NCI-H2081 (cell line): ENCODE measurements around the gene KCNQ1.

Experiments used
- DNase-seq, 2 experiments: peaks; one replicate each; lab custom pipeline; 2025; lab: John Stamatoyannopoulos, UW

KCNQ1 gene

DNA sequence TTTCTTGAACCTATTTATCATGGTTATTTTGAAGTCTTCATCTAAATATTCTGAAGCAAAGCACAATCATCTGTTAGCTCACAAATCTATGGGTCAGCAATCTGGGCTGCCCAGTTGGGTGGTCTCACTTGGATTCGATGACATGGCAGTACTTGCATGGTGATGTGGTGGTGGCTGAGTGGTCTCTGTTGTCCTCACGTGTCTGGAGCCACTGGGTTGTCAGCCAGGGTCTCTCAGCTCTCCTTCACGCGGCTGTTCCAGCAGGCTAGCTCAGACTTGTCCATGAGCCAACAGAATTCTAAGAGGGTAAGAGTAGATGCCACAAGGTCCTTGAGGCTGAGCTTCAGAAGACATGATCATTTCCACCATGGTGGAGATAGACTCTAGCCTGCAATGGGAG, 321.4 kb downstream of the KCNQ1 start:
- no peak for DNase-seq

DNA sequence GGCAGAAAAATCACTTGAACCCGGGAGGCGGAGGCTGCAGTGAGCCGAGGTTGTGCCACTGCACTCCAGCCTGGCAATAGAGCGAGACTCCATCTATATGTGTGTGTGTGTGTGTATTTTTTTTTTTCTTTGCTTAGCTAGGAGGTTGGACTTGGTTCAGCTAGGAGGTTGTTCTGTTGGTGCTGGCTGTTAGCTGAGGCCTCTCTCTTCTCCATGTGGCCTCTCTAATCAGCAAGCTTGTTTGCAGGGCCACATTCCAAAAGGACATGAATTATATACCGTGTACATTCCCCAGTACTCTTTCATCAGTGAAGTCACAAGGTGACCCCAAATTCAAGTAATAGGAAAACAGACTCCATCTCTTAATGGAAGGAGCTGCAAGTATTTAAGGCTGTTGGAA, 322.3 kb downstream of the KCNQ1 start:
- DNase-seq, result no peak

DNA sequence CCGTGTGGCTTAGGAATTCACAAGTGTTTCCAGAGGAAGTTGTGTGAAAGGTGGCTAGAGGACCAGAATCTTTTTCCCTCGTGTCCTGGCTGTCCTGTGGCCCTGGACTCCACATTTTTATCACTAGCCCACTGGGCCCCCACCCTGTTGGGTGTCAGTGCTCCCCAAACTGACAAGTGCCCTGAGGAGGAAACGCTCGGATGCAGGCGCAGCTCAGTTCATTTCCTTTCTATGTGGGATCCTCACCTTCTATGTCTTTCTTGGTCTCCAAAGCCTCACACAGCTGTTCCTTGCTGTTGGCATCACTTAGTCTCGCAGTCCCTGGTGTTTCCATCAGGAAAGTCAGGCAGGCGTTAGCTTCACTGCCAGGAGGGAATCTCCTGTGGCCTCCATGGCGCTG, 323.0 kb downstream of the KCNQ1 start:
- no peak for DNase-seq

DNA sequence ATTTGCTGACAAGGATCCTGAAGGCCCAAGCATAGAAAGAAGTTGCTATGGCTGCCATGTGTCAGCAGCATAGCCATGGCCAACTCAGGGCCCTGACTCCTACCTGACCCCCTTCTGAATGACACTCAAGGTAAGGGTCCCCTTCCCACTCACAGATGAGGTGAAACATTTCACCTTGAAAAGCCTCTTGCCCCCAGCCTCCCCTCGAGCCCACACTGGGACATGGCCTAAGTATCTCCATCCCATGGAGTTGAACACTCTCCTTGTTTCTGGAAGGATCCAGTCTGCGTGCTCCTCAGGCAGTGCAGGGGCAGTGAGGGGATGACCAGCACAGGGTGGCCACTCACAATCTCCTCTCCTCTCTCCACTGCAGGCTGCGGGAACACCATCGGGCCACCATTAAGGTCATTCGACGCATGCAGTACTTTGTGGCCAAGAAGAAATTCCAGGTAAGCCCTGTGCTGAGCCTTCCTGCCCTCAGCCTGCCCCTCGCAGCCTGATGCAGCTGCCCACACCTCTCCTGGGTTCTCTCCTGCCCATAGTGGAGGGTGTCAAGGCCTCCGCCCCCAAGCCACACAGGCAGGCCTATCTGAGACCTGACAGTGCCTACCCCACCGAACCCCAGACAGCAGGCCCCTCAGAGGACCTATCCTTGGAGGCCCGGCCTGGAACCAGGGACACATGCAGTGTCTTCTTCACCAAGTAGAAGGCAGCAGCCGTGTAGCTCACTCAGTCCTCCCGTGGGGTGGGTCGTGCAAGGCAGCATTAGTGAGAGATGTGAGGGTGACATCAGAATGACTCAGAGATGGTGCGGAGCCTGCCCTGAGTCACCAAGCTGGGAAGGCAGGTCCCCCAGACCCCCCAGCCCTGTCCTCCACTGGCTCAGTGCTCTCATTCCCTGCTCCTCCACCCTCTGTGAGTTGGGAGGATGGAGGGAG, 323.9 kb downstream of the KCNQ1 start:
- DNase-seq, result no peak

DNA sequence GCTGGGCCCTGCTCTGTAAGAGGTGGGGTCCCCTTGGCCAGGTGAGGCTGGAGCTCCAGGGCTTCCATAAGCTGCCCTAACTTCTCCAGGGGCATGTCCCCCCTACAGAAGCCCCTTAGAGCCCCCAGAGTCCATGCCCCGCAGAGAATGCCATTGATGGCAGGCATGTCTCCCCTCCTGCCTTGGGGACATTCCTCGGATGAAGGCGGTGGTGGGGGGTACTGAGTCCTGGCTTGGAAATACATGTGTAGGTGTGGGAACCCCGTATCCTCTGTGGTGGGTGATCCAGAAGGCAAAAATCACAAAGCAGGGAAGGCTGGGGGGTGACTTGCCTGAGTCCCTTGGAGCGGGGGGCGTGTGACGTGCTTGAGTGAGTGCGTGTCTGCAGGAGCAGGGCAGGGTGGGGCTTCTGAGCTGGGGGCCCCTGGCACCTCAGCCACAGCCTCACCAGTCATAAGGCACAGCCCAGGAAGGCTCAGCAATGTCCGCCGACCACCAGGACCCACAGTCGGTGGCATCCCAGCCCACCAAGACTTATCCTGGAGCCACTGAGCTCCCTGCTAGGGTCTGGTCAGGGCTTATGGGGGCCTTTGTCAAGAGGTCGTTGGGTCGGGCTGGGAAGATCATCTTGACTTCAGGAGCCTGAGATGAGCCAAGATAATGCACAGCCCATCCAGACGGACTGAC, 324.7 kb downstream of the KCNQ1 start:
- DNase-seq, result no peak

DNA sequence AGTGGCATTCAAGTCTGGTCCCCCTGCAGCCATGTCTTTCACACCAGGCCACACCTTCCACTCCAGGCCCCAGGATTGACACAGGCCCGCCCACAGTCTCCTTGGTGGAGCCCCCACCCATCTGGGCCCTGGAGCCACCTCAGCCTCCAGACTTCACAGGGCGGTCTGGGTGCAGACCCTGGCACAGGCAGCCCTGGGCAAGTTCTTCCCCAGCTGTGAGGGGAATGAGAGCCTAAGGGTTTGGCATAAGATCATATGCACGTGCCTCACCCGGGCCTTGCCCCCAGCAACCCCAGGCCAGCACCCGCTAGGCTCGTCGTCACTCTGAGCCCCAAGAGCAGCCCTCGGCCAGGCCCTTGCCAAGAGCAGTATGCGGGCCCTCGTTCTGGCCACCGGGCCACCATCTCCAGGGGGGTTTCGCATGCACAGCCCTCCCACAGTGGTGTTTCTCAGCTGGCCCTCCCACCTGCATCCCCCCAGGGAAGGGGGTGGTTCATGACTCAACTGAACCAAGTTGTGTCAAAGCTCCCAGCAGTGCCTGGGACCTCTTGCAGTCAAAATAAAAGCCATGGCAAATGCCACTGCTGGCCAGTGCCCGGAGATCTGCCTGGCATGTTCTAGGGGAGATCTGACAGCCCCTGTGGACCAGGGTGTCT, 325.4 kb downstream of the KCNQ1 start:
- no peak for DNase-seq

DNA sequence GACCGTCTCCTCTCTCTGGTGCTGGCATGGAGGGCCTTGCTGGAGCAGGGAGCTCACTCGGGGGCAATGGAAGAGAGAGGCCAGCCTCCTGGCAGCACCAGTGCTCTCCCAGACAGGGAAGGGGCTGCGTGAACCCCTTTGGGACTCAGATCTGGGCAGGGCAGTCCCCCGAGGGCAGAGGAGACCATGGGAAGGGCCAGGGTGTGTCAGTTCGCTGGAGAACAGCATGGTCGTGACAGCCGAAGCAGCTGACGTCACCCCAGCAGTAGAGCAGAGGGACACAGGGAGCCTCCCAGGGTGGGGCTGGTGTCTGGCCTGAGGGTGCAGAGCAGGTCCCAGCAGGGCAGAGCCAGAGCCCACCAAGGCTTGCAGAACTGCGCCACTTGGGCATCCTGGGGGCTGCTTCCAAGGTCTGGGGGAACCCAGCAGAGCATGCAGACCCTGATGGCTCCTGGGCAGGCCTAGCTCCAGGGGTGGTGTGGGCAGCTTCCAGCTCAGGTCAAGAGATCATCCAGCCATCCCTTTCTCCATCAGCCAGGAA, 326.0 kb downstream of the KCNQ1 start:
- no peak for DNase-seq

DNA sequence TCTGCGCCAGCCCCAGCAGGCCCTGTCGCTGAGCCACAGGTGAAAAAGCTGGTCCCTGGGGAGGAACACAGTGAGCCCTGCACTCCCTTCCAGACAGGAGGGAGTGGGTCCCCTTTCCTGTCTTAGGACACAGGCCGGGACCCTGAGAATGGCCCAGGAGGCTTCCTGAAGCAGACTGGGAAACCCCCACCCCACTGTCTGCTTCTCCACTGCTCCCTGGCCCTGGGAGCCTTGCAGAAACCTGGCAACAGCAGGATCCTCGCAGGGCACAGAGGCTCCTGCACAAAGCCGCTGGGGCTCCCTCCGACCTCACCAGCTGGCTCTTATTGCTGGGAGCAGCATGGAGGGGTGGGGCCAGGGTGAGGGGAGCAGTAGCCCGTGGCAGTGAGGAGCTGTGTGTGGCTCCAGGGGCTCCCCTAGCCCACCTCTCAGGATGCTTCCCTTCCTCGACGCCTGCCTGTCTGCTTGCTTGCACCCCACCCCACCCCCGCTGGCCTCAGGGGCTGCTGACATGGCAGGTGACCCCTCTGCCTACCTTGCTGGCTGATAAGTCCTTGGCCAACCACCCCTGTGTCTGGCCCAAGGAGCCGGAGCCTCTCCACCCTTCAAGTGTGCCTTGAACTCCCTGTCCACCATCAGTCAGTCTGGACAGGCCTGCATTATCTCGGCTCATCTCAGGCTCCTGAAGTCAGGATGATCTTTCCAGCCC, 327.1 kb downstream of the KCNQ1 start:
- no peak for DNase-seq

DNA sequence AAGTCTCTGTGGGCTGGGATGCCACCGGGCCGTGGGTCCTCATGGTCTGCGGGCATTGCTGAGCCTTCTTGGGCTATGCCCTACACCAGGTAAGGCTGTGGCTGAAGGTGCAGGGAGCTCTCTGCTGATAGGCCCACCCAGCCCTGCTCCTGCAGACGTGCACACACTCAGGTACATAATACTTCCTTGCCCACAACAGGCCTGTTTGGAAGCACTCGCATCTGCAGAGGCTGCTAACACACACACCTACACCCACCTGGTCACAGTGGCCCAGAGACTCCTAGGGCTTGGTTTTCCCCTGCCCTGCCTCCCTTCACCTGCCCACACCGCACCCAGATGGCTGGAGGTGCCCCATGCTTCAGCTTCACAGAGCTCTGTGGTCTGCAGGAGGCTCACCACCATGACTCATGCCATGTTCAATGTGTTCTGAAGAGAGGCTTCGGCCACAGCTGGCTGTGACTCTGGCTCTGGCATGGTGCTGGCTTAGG, 327.8 kb downstream of the KCNQ1 start:
- DNase-seq, result no peak

DNA sequence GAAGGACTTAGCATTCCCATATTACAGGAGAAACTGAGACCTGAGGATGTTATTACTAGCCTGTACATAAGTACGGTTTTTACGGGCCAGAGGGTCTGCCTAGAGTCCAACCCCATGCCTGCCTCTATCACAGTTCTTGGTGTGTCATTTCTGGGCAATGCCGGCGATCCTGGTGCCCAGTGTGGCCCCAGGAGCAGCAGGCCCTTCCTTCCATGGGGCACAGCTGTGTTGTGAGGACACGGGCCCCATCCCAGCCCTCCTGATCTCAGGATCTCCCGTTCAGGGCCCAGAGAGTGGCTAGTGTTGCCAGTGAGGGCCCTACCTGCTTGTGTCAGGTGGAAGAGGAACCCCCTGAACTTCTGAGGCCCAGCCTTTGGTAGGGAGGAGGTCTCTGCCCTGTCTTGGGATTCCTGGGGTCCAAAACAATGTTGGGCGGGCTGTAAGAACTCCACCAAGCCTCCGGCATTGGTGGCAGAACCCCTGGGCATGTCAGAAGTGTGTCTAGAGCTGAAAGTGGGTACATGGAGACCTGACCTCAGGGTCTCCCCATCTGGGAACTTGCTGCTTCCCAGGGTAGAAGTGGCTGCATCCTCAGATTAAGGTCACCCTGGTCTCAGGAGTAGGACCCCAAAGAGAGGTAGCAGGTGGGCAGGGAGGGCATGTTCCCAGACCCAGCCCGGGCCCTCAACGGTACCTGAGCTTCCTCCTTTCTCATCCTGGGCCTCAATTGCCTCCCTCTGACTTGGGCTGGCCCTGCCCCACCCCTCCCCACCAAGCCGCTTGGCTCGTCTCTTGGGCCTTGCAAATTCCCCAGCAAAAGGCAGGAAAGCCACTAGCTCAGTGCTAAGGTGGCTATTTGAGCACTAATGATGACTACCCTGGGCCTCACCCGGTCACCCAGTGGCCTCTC, 329.6 kb downstream of the KCNQ1 start:
- no peak for DNase-seq

DNA sequence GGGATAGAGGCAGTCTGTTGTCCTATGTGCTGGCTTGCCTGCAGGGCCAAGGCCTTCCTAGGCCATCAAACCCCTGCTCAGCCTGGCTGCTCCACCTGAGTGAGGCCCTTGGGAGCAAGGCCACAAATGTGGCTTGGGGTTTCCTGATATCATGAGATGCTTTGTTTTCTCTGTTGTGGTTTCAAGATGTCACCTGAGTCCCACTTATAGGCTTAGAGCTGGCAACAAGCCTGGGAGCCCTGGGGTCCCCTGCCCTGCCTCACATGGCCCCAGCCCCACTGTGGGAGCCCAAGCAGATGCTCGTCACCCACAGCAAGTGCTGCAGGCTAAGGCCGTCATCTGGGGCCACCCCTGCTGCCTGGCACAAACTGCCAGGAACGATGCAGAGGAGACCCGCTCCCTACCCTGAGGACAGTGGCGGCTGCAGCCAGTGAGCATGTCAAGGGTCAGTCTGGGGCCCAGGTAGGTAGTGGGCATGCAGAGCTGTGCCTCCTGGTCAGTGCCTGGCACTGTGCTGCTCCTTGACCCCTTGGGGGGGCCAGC, 330.3 kb downstream of the KCNQ1 start:
- no peak for DNase-seq

DNA sequence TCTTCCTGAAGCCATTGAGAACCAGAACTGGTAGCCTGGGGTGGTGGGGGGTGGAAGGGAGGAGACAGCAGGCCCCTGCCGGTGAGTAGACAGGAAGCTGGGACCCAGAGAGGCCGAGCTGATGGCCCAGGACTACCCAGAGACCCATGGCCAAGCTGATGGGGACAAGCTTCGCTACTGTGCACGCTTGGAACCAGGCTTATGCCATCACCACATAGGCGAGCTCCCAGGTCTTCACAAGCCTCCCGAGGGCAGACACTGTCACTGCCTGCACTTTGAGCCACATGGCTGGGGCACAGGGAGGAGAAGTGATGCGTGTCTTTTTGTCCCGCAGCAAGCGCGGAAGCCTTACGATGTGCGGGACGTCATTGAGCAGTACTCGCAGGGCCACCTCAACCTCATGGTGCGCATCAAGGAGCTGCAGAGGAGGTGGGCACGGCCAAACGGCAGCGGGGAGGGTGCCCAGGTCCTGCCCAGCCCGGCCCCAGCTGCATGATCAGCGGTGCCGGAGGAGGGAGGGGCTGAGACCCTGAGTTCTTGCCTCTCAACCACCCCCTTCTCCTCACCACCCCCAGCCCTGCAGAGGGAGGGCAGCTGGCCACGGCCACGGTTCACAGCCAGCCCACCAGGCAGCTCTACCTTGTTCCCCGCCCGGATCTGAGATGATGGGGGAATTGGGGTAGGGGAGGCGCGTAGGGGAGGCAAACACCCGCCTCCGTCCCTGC, 331.0 kb downstream of the KCNQ1 start:
- DNase-seq, result no peak

DNA sequence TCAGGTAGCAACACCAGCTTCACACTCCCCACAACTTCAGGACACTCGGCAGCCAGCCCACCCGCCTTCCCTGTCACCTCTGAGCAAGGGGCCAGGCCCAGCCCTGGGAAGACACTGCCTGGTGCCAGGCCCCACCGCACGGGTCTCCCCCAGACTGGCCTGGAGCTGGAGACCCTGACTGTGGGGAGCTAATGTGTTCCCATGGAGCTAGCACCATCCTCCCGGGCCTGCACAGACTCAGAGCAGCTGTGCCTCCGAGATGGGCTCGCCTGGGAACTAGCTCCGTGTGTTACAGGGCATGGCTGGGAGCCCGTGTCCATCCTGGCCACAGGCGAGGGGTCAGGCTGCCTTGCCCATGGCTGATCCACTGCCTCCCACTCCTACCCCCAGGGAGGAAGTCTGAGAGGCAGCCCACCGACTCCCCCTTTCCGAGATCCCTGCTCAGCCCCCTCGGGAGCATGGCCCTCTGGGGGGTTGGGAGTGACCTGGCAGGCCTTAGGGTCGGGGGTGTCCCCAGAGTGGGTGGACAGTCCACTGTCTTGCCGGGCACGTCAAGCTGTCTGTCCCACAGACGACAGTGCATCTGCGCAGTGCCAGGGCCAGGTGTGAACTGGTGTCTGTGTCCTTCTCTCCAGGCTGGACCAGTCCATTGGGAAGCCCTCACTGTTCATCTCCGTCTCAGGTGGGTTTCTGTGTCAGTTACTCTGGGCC, 331.7 kb downstream of the KCNQ1 start:
- no peak for DNase-seq

DNA sequence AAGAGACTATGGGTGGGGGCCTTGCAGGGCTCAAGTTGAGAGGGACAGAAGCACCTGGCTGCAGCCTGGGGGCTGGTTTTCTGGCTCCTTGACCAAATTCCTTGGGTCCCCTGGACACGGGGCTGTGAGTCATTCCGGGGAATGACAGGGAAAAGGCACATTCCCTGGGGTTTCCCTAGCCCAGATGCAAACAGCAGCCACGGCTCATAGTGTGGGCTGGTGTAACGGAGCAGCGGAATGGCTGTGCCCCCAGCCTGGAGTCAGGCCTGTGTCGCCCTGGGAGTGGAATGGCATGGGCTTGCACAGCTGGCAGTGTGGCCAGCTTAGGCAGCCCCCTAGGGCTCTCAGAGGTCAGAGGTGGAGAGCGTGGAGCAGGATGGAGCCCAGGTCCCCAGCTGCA, 332.6 kb downstream of the KCNQ1 start:
- DNase-seq, result no peak

DNA sequence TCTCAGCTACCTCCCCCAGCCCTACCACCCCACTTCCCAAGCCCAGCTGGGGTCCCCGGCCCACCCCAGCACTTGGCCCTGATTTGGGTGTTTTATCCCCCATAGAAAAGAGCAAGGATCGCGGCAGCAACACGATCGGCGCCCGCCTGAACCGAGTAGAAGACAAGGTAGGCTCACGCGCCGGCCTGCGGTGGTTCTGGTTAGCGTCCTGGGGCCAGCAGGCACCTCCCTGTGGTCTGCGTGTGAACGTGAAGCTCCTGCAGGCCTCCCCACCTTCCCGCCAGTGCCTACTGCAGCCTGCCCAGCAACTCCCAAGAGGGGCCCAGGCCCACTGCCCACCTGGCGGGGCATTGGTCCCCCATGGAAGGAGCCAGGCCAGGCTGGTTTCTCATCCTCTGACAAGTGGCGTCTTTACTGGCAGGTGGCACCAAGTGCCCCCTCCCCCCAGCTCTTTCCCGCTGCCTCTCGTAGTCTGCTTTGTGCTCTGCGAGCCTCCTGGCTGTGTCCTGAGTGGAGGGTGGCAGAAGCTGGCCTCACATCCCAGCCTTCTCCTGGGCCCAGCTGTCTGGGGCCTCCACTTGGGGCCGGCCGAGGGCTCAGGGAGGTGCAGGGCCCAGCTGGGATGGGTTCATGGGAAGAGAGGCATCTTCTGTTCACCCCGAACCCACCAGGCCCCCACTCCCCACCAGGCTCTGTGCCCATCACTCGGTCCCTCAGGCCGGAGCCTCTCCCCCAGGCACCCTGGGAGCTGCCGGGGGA, 333.2 kb downstream of the KCNQ1 start:
- no peak for DNase-seq

DNA sequence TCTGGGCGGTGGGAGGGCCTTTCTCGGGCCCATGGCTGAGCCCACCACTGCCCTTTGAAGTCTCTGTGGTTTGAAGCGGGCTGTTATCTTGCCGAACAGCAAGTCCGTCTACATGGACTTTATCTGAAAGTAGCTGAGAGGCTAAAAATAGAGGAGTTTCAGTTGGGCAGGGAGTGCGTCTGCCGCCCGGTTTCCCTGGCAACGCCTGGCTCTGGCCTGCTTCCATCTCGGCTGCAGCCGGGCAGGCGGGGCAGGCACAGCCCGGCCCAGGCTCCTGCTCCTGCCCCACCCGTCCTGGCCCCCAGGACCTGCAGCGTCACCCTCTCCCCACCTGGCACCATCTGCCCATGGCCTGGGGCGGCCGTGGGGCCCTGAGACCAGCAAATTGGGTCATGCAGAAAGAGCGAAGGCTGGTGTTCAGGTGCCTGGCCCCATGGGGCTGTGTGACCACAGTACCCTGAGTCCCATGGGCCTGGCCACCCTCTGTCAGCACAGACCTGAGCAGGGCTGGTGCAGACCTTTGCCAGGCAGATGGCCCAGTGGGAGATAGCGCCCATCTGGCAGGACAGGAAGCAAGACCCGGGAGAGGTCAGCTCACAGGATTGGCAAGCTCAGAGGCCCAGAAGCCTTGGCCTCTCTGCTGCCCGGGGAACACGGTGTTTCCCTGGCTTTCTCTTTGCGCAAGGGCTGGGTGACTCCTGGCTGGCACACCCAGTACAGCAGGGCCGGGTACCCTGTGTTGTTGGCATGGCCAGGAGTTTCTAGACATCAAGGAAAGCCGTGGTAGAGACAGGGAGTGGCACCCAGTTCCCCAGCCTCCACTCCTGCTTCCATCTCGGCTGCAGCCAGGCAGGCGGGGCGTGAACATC, 334.1 kb downstream of the KCNQ1 start:
- DNase-seq, result peak; percentile 16 to 42

DNA sequence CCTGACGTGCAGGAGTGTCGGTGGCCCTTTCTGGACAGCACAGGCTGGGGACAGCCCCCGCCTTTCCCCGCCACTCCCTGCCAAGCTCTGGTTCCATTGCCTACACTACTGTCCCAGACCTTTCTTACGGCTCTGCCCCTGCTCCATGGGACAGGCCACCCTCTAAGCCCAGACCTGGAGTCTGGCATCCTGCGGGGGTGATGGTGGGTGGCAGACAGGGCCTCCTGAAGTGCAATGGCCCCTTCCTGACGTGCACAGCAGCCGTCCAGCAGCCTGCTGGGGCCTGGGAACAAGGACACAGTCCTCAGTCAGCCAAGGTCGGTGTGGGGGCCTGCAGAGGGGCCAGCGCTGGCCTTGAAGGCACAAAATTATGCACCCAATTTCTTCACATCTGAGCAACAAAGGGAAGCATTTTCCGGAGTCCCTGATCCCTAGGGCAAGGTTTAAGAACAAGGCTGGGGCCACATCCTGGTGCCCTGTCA, 334.7 kb downstream of the KCNQ1 start:
- no peak for DNase-seq
